Cerebellar nuclear complex (tissue), 1 donor: ENCODE results near the gene ZNRF4.

ENCODE experiments used
- DNase-seq, 2 experiments: peaks; one replicate each; lab custom pipeline; 2025; lab: John Stamatoyannopoulos, UW

ZNRF4 gene

DNA sequence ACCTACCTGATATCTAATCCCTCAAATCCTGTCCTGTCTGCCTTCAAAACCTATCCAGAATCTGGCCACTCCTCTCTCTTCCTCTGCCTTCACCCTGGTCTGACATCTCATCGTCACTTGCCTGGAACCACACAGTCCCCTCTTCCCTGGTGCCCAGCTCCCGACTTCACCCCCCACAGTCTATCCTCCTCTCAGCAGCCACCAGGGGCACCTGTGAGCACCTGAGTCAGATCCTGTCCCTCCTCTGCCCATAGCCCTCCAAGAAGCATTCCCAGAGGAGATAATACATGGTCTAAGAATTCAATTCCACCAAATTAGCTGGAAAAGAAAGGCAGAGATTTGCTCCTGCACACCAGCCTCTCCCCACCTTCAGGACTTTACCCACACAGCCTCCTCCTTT lies 48.9 kb downstream of the ZNRF4 start:
- DNase-seq, result no peak
